Middle frontal gyrus (tissue), 1 donor: ENCODE data around the gene TOR3A.
"Not testable (repeated sequence)": the region's sequence is repeated elsewhere in the genome, so short reads cannot be mapped to it uniquely, and the experiment has no call there.

ENCODE experiments used
- DNase-seq: peaks from one replicate; pipeline ENCODE4 v3.0.0-alpha.2; 2015; ENCODE audit warnings: low spot score; ENCODE audit errors: extremely low spot score

TOR3A gene

GRCh38 chr1:179104611-179105250 lies 22.9 kb downstream of the TOR3A start:
- no peak for DNase-seq

DNA sequence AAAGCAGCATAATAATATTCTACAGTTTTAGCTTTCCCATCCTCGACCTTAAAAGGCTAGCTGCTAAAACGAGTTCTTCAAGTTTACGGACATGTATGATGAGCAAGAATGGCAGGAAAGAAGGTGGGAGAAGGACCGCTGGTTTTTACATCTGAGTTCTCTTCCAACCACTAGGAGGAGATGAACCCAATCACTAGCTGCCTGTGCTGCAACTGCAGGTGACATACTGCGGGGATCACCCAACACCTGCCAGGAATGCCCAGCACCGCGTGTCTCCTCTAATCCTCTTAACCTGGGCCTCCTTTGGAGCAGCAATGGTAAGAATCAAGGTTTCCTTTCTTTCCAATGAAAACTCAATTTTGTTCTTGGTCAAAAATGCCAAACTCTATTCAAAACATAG lies 23.5 kb downstream of the TOR3A start:
- no peak for DNase-seq

GRCh38 chr1:179107706-179108629 lies 26.1 kb downstream of the TOR3A start:
- no peak for DNase-seq

DNA sequence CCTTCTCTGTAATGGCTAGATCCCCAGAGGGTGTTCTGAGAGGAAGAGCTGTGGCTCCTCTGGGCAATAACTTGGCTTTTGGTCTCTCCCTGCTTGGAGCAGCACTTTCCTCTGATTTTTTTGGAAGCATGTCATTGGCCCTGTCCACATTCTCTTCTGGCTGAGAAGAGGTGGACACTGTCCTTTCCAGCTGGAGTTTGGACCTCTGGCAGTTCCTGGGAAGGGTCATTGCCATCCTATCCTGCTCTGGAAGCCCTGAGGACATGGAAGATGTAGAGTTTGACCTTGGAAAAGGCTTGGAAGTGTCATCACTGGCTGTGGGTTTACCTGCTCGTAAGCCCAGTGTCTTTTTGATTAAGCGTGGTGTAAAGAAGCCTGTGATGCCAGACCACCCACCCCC lies 26.8 kb downstream of the TOR3A start:
- DNase-seq = no peak

DNA sequence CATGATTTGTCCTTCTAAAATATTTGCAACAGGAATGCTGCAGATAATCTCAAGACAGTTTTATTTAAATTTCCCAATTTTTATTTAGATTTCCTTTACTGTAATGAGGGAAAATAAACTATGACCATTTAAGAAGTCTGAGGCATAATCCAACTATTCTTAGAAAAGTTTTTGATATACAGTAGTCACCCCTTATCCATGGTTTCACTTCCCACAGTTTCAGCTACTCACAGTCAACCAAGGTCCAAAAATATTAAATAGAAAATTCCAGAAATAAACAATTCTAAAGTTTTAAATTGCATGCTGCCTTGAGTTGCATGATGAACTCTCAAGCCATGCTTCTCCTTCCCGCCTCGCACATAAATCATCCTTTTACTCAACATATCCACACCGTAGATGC lies 33.3 kb downstream of the TOR3A start:
- DNase-seq = no peak

- no peak for DNase-seq
Observed at GRCh38 chr1:179119513-179119912, 37.6 kb downstream of the TOR3A start.

DNA sequence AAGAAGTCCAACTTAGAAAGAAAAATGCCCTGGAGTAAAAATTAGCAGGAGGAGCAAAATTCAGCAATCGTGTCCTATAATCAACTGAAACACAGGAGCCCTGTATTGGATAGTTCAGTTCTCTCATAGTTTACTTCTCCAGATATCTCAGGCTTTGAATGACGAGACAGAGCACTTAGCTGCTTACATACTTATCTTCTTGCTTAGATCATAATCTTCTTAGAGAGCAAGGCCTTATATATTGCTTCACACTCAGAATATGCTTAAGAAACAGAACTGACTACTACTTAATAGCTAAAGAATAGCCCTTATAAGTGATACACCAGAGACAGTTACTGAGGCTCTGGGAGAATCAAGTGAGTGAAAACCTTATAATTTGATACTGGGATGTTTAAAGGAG lies 38.9 kb downstream of the TOR3A start:
- DNase-seq = no peak

GRCh38 chr1:179121159-179121938 lies 39.5 kb downstream of the TOR3A start:
- DNase-seq = no peak

GRCh38 chr1:179124873-179125272 lies 43.0 kb downstream of the TOR3A start:
- no peak for DNase-seq

DNA sequence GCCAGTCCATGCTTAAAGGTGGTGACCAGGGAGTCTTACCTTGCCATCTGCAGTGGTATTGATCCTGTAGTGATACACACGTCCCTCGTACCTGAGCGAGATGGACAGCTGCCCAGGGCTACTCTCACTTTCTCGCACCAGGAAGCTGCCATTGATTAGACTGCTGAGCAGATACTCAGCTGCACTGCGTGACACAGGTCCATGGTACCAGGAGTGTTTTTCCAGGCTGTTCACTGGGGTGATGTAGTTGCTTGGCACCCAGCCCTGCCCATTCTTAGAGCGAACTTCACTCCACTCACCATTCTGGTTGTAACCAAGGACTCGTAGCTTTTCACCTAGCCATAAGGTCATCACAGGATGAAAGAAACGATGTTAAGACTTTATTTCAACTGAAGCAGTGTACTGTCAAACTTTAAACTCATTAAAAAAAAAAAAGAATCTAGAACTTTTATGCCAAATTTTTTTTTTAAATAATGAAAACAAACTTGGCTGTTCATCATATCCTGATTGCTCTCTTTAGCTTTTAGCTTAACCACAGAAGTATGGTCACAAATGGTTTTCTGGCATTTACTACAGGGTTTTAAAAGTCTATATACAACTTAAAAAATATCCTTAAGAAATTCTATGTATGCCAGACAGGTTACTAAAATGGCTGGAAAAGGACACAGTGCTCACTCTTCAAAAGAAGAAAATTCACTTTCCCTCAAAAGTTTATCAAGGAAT lies 44.6 kb downstream of the TOR3A start:
- DNase-seq = no peak

GRCh38 chr1:179127163-179127895 lies 45.5 kb downstream of the TOR3A start:
- no peak for DNase-seq

GRCh38 chr1:179128520-179128919 lies 46.6 kb downstream of the TOR3A start:
- DNase-seq = no peak

- no peak for DNase-seq
Observed at GRCh38 chr1:179129702-179130473, 48.0 kb downstream of the TOR3A start.

DNA sequence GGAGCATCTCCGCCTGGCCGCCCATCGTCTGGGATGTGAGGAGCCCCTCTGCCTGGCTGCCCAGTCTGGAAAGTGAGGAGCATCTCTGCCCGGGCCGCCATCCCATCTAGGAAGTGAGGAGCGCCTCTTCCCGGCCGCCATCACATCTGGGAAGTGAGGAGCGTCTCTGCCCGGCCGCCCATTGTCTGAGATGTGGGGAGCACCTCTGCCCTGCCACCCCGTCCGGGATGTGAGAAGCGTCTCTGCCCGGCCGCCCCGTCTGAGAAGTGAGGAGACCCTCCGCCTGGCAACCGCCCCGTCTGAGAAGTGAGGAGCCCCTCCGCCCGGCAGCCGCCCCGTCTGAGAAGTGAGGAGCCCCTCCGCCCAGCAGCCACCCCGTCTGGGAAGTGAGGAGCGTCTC lies 53.3 kb downstream of the TOR3A start:
- not testable (repeated sequence) for DNase-seq

DNA sequence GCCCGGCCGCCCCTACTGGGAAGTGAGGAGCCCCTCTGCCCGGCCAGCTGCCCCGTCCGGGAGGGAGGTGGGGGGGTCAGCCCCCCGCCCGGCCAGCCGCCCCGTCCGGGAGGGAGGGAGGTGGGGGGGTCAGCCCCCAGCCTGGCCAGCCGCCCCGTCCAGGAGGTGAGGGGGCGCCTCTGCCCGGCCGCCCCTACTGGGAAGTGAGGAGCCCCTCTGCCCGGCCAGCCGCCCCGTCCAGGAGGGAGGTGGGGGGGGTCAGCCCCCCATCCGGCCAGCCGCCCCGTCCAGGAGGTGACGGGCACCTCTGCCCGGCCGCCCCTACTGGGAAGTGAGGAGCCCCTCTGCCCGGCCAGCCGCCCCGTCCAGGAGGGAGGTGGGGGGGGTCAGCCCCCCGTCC lies 53.8 kb downstream of the TOR3A start:
- DNase-seq = not testable (repeated sequence)

GRCh38 chr1:179137617-179138255 lies 55.9 kb downstream of the TOR3A start:
- DNase-seq = no peak

- not testable (repeated sequence) for DNase-seq
Observed at GRCh38 chr1:179138755-179139154, 56.9 kb downstream of the TOR3A start.

GRCh38 chr1:179141592-179142251 lies 59.9 kb downstream of the TOR3A start:
- DNase-seq = no peak

DNA sequence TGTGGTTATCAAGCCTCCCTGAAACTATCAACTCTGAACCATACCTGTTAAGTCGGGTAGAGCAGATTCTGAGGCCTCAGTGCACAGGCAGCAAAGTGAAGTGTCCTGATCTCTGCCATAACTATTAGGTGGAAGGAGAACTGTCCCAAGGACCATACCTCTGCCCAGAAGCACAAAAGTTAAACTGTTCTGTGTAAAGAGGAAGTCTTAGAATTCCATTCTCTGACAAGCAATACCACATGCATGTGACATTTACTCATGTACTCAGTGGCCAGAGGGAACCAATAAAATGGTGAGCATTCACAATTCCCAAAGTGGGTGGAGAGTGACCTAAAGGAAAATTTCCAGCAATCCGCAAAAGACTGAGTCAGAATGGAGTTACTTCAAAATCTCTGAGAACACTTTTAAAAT lies 61.0 kb downstream of the TOR3A start:
- DNase-seq = no peak
